DOHH2 (cell line): Measurements from ENCODE around the gene SRP68.

Source experiments
- H3F3A ChIP-seq: fragments of 200-600 bp; sonication (generic), shearing (Covaris generic); 2 replicates; pipeline ENCODE4 v1.6.0; 2016; ENCODE audit warnings: antibody characterized with exemption, mild to moderate bottlenecking; ENCODE audit not compliant: control insufficient read depth, insufficient read depth
- H3K27ac ChIP-seq: fragments of 200-600 bp; sonication (generic); 2 replicates; pipeline ENCODE4 v1.5.1; 2014; ENCODE audit warnings: low read depth, mild to moderate bottlenecking, low read length, moderate library complexity
- H3K27me3 ChIP-seq: fragments of 200-600 bp; sonication (generic); 2 replicates; pipeline ENCODE4 v1.6.1; 2014; ENCODE audit warnings: mild to moderate bottlenecking, low read length, mixed read lengths; ENCODE audit not compliant: control insufficient read depth
- H3K36me3 ChIP-seq: fragments of 200-600 bp; sonication (generic); 2 replicates; pipeline ENCODE4 v1.6.1; 2014; ENCODE audit warnings: mild to moderate bottlenecking, low read length, moderate library complexity, mixed read lengths; ENCODE audit not compliant: control insufficient read depth
- H3K4me1 ChIP-seq: fragments of 200-600 bp; sonication (generic); 2 replicates; pipeline ENCODE4 v1.6.1; 2014; ENCODE audit warnings: mild to moderate bottlenecking, low read length, mixed read lengths; ENCODE audit not compliant: control insufficient read depth
- H3K4me2 ChIP-seq: fragments of 200-600 bp; sonication (generic); 2 replicates; pipeline ENCODE4 v1.6.0; 2014; ENCODE audit warnings: mild to moderate bottlenecking, low read length, moderate library complexity
- H3K4me3 ChIP-seq: fragments of 200-600 bp; sonication (generic); 2 replicates; pipeline ENCODE4 v1.5.1; 2014; ENCODE audit warnings: mild to moderate bottlenecking, low read length, mixed read lengths
- H3K79me2 ChIP-seq: fragments of 200-600 bp; sonication (generic); 2 replicates; pipeline ENCODE4 v1.6.1; 2014; ENCODE audit warnings: mild to moderate bottlenecking, low read length, mixed read lengths; ENCODE audit not compliant: control insufficient read depth
- H3K9me2 ChIP-seq: fragments of 200-600 bp; sonication (generic); replicated peaks from 2 replicates; pipeline ENCODE4 v1.6.1; 2014; ENCODE audit warnings: mild to moderate bottlenecking, low read length, mixed read lengths; ENCODE audit not compliant: control insufficient read depth
- H3K9me3 ChIP-seq: fragments of 200-600 bp; sonication (generic); 2 replicates; pipeline ENCODE4 v1.6.1; 2014; ENCODE audit warnings: antibody characterized with exemption, low read length, mixed read lengths; ENCODE audit not compliant: control insufficient read depth, insufficient read depth
- H4K20me1 ChIP-seq: fragments of 200-600 bp; sonication (generic); 2 replicates; pipeline ENCODE4 v1.6.0; 2014; ENCODE audit warnings: low read depth, mild to moderate bottlenecking, antibody characterized with exemption, low read length, moderate library complexity; ENCODE audit not compliant: control insufficient read depth, insufficient read depth
- EZH2phosphoT487 ChIP-seq: fragments of 200-600 bp; sonication (generic); IDR thresholded peaks from 2 replicates; pipeline ENCODE4 v1.6.1; 2017; ENCODE audit warnings: borderline replicate concordance, mild to moderate bottlenecking, antibody characterized with exemption, low read length, moderate library complexity, mixed read lengths
- TF ChIP-seq, protein P1 (sequence below): fragments of 200-600 bp; sonication (generic); IDR thresholded peaks from one replicate; pipeline ENCODE4 v1.5.1; 2014; ENCODE audit warnings: antibody characterized with exemption, mild to moderate bottlenecking, low read depth, low read length; ENCODE audit not compliant: poor library complexity, severe bottlenecking

The SRP68 gene

DNA sequence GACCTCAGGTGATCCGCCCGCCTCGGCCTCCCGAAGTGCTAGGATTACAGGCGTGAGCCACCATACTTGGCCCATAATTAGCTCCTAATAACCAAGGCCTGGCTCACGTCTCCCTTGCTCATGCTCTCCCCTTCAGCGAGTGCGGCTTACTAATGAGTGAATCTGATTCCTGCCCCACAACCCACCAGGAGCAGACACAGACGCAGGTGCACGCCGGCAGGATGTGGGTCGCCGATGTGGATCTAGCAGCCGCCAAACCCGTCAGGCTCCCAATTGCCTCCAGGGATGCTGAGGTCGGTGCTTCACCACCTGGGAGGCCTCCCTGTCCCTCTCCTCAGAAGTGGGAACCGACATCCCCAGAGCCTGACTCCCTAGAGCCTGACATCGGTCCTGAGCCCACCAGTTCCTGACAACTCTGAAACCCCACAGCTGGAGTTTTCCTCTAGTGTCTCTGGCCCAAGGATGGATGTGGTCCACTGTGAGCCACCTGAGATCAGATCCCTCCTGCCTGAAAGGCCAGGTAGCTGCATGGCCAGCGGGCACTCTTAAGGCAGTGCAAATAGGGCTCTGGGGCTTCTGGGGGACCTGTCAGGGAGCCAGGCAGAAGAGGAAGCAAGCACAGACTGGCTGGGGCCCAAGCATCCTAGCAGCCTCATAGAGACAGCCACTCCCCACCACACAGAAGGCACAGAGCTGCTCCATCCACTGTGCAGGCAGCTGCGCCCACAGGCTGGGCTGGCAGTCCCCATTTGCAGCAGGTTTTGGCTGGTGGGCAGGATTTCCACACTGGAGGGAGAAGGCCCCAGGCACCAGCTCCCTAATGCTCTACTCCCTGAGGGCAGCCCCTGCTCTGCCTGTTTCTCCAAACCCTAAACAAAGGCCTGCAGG is 20.5 kb upstream of the SRP68 start:
- Histone ChIP-seq H3K36me3 (peaks cover 47% of the 10 kb centered on the region), H3K9me3 (no peaks in the 10 kb centered on the region), H3K4me1 (no peaks in the 10 kb centered on the region), H3K27me3 (no peaks in the 10 kb centered on the region), H3K27ac (no peak overlapping the region), H3K4me3 (no peak overlapping the region), H3K79me2 (no peaks in the 10 kb centered on the region), H3F3A (no peaks in the 10 kb centered on the region), H3K4me2 (no peak overlapping the region), H3K9me2 (no peaks in the 10 kb centered on the region), H4K20me1 (no peaks in the 10 kb centered on the region)
- TF ChIP-seq, protein P1, sequence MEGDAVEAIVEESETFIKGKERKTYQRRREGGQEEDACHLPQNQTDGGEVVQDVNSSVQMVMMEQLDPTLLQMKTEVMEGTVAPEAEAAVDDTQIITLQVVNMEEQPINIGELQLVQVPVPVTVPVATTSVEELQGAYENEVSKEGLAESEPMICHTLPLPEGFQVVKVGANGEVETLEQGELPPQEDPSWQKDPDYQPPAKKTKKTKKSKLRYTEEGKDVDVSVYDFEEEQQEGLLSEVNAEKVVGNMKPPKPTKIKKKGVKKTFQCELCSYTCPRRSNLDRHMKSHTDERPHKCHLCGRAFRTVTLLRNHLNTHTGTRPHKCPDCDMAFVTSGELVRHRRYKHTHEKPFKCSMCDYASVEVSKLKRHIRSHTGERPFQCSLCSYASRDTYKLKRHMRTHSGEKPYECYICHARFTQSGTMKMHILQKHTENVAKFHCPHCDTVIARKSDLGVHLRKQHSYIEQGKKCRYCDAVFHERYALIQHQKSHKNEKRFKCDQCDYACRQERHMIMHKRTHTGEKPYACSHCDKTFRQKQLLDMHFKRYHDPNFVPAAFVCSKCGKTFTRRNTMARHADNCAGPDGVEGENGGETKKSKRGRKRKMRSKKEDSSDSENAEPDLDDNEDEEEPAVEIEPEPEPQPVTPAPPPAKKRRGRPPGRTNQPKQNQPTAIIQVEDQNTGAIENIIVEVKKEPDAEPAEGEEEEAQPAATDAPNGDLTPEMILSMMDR = no peak
- TF ChIP-seq EZH2phosphoT487 = no peak

DNA sequence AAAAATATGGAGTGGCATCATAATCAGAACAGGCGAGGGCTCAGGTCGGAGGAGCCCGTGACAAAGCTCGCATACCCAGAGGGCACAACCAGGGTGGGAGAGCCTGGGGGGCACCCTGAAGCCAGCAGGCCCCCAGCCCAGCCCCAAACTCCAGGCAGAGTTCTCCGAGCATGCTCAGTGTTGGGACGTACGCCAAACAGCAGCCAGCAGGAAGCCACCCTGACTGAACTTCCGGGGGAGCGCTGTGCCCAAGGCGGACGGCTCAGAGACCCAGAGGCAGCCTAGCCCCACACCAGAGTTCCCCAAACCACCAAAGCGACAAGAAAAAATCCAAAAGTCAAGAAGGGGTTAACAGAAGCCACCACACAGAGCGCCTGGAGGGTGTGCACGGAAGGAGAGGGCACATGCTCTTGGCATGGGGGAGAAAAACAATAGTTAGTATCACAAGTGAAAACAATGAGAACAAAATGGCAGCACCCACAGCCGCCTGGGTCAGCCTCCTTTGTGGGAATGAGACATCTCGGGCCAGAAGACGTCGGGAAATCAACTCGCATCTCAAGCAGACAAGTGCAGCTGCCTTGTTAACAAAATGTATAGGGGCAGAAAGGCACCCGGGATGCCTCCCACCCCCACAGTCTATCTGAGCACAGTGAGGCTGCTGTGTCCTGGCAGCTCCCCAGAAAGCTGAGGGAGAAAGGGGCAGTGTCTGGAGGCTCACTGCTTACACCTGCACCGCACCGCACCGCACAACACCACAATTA is 19.4 kb upstream of the SRP68 start:
- TF ChIP-seq, protein P1 = no peak
- no peak for TF ChIP-seq EZH2phosphoT487
- H3K4me1 ChIP-seq = no peaks in the 10 kb centered on the region

DNA sequence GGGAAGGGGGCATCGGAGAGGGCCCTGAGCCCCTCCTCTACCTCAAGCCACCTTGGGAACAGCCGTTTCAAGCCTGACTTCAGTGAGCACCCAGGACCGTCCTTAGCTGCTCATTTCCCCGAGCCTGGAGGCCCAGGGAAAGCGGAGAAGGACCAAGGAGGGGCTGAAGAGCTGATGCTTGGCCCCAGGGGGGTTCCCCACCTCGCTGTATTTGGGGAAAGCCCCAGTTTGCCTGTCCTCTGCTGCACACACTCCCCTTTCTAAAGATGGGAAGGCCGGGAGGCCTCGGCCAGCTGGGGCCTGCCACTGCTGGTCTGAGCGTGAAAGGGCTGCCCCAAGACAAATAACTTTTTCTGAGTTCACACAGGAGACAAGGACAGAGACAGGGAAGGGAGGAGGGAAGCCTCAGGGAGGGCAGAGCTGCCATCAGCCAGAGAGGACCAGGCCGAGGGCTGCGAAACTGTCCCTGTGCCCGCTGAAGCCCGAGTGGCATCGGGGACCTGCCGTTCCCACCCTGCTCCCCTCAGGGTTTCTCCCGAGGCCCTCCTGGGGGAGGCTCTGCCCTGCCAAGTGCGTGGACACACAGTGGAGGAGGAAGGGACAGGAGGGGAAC is 18.3 kb upstream of the SRP68 start:
- H3K4me2 ChIP-seq = no peak overlapping the region
- H3K4me1 ChIP-seq = no peaks in the 10 kb centered on the region
- H3K9me2 ChIP-seq = no peaks in the 10 kb centered on the region
- H3K27ac ChIP-seq = no peak overlapping the region
- H3K9me3 ChIP-seq = no peaks in the 10 kb centered on the region
- TF ChIP-seq EZH2phosphoT487 = no peak
- TF ChIP-seq, protein P1 = no peak
- no peak overlapping the region for H3K4me3 ChIP-seq
- no peaks in the 10 kb centered on the region for H3K27me3 ChIP-seq
- H3F3A ChIP-seq = no peaks in the 10 kb centered on the region
- no peaks in the 10 kb centered on the region for H3K79me2 ChIP-seq
- no peaks in the 10 kb centered on the region for H4K20me1 ChIP-seq
- H3K36me3 ChIP-seq = peaks cover 40% of the 10 kb centered on the region

More for the DNA sequence above, 19.4 kb upstream of the SRP68 start:
- Histone ChIP-seq H3K79me2 (no peaks in the 10 kb centered on the region), H3K4me2 (no peak overlapping the region), H3K27ac (no peak overlapping the region), H3K9me3 (no peaks in the 10 kb centered on the region), H3K36me3 (peaks cover 40% of the 10 kb centered on the region), H3K4me3 (no peak overlapping the region), H3K9me2 (no peaks in the 10 kb centered on the region), H4K20me1 (no peaks in the 10 kb centered on the region), H3K27me3 (no peaks in the 10 kb centered on the region), H3F3A (no peaks in the 10 kb centered on the region)
